Measurements from ENCODE around the gene MYO18B. TPM values are rescaled to one million over a fixed set of nuclear protein-coding genes. Genes with fewer than 3 reads are reported as not detected.

Gene MYO18B
- total RNA-seq, 1 donor from 2014 or later = not detected

- intact Hi-C loops (cut with DNase I) = no loop called here
- no peaks in the 10 kb centered on the region for H3K4me1 ChIP-seq
- no peak for DNase-seq (ENCODE audit: extremely low spot score in 2 of 2)
- no peak for TF ChIP-seq POLR2AphosphoS5 (IDR thresholded peaks at IDR 0.05; ENCODE audit: insufficient read depth in 1 of 2, low read depth in 1 of 2)
- TF ChIP-seq POLR2A (IDR thresholded peaks at IDR 0.05) = no peak
- no peak for TF ChIP-seq CTCF (IDR thresholded peaks at IDR 0.05)
- no peaks in the 10 kb centered on the region for H3K36me3 ChIP-seq
- no peak overlapping the region for H3K4me3 ChIP-seq
- H3K27me3 ChIP-seq = no peaks in the 10 kb centered on the region
- no peaks in the 10 kb centered on the region for H3K9me3 ChIP-seq
- H3K27ac ChIP-seq = no peak overlapping the region
These were observed 30.5 kb upstream of the MYO18B start for GRCh38 chr22:25711491-25711890.

GRCh38 chr22:25712661-25713400 is 29.2 kb upstream of the MYO18B start:
- no peak overlapping the region for H3K4me3 ChIP-seq
- no peaks in the 10 kb centered on the region for H3K4me1 ChIP-seq
- DNase-seq (ENCODE audit: extremely low spot score in 2 of 2) = no peak
- no peaks in the 10 kb centered on the region for H3K9me3 ChIP-seq
- no peak for TF ChIP-seq POLR2AphosphoS5 (IDR thresholded peaks at IDR 0.05; ENCODE audit: insufficient read depth in 1 of 2, low read depth in 1 of 2)
- TF ChIP-seq POLR2A (IDR thresholded peaks at IDR 0.05) = no peak
- no peak for TF ChIP-seq CTCF (IDR thresholded peaks at IDR 0.05)
- intact Hi-C loops (cut with DNase I) = no loop called here
- H3K27ac ChIP-seq = no peak overlapping the region
- no peaks in the 10 kb centered on the region for H3K36me3 ChIP-seq
- H3K27me3 ChIP-seq = no peaks in the 10 kb centered on the region

- Histone ChIP-seq H3K4me3 (no peak overlapping the region), H3K4me1 (no peaks in the 10 kb centered on the region), H3K27me3 (no peaks in the 10 kb centered on the region), H3K27ac (no peak overlapping the region), H3K9me3 (no peaks in the 10 kb centered on the region), H3K36me3 (no peaks in the 10 kb centered on the region)
- intact Hi-C loops (cut with DNase I) = no loop called here
- no peak for DNase-seq (ENCODE audit: extremely low spot score in 2 of 2)
- no peak for TF ChIP-seq POLR2AphosphoS5 (IDR thresholded peaks at IDR 0.05; ENCODE audit: insufficient read depth in 1 of 2, low read depth in 1 of 2)
- TF ChIP-seq CTCF (IDR thresholded peaks at IDR 0.05) = no peak
- TF ChIP-seq POLR2A (IDR thresholded peaks at IDR 0.05) = no peak
These were observed 27.9 kb upstream of the MYO18B start for GRCh38 chr22:25714070-25714469.

GRCh38 chr22:25714739-25715138 is 27.2 kb upstream of the MYO18B start:
- Histone ChIP-seq H3K4me1 (no peaks in the 10 kb centered on the region), H3K4me3 (no peak overlapping the region), H3K27me3 (no peaks in the 10 kb centered on the region), H3K36me3 (no peaks in the 10 kb centered on the region), H3K27ac (no peak overlapping the region), H3K9me3 (no peaks in the 10 kb centered on the region)
- no peak for DNase-seq (ENCODE audit: extremely low spot score in 2 of 2)
- no peak for TF ChIP-seq POLR2AphosphoS5 (IDR thresholded peaks at IDR 0.05; ENCODE audit: insufficient read depth in 1 of 2, low read depth in 1 of 2)
- TF ChIP-seq CTCF (IDR thresholded peaks at IDR 0.05) = no peak
- no peak for TF ChIP-seq POLR2A (IDR thresholded peaks at IDR 0.05)
- intact Hi-C loops (cut with DNase I) = no loop called here

GRCh38 chr22:25716637-25717036 is 25.4 kb upstream of the MYO18B start:
- no peak overlapping the region for H3K4me3 ChIP-seq
- no peak for DNase-seq (ENCODE audit: extremely low spot score in 2 of 2)
- H3K27me3 ChIP-seq = no peaks in the 10 kb centered on the region
- H3K4me1 ChIP-seq = no peaks in the 10 kb centered on the region
- no peak for TF ChIP-seq POLR2A (IDR thresholded peaks at IDR 0.05)
- intact Hi-C loops (cut with DNase I) = no loop called here
- no peak overlapping the region for H3K27ac ChIP-seq
- H3K9me3 ChIP-seq = no peaks in the 10 kb centered on the region
- H3K36me3 ChIP-seq = no peaks in the 10 kb centered on the region

All from vagina (tissue), 2 donors.